Renal cortical epithelial cell (primary cell): ENCODE data around the gene AMPH. TPM values are rescaled to one million over a fixed set of nuclear protein-coding genes. Genes with fewer than 3 reads are reported as not detected.
"Not testable (repeated sequence)": the region's sequence is repeated elsewhere in the genome, so short reads cannot be mapped to it uniquely, and the experiment has no call there.

Experiments
- DNase-seq: peaks from one replicate; pipeline ENCODE4 v3.0.0-alpha.2; 2011; ENCODE audit warnings: low read depth
- total RNA-seq: library from RNA; depleted of rRNA; stranded (reverse); fragments of >200 nt; gene quantifications from 2 replicates; pipeline ENCODE4 v1.2.3, GENCODE V29; 2014

AMPH gene
- total RNA-seq, 1 donor from 2014 or later: not detected

DNA sequence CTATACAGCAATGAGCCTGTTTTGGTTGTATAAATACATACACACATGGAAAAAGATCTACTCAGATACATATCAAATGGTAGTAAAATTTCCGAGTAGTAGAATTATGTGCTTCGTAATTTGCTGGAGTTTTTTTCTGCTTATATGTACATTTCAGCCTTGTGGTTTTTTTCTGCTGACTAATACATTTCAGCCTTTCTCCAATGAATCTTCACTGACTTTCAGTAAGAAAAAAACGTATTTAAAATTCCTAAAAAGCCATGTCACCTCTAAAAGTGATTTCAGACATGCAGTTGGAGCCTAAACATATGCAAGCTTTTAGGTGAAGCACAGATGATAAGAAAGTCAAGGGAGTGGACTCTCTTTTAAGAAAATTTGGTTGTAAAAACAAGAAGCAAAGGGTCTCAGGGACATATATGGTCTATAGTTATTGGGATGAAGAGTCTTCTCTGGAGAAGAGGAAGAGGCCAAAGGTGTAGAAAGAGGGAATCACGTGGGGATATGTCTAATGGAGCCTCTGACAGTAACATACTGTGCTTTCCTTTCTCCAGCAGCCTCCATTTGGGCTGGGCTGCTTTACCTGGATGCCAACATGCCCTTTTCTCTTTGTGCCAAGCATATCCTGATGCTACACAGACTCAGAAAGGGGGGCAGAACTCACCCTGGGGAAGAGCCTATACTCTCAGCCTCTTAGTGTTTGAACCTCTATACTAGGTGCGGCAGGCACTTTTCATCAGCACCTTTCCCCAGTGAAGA is 2.4 kb downstream of the AMPH start:
- no peak for DNase-seq

DNA sequence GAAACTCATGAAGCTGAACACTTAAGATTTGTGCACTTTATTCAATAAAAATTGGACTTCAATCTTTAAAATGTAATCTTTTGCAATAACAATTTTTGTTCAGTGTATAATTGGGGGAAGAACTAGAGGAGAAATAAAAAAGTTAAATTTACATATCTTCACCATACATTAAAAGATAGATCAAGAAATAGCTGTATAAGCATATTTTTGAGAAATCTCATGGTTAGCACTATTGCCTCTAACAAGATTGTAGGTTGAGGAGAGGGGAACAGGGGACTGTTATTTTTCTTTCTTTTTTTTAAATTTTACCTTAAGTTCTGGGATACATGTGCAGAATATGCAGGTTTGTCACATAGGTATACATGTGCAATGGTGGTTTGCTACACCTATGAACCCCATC is 5.3 kb downstream of the AMPH start:
- DNase-seq: no peak

- no peak for DNase-seq
Observed at GRCh38 chr7:38615665-38616064, 15.5 kb downstream of the AMPH start.

- DNase-seq: no peak
Observed at GRCh38 chr7:38607466-38607865, 23.7 kb downstream of the AMPH start.

GRCh38 chr7:38600741-38601140 is 30.4 kb downstream of the AMPH start:
- no peak for DNase-seq

DNA sequence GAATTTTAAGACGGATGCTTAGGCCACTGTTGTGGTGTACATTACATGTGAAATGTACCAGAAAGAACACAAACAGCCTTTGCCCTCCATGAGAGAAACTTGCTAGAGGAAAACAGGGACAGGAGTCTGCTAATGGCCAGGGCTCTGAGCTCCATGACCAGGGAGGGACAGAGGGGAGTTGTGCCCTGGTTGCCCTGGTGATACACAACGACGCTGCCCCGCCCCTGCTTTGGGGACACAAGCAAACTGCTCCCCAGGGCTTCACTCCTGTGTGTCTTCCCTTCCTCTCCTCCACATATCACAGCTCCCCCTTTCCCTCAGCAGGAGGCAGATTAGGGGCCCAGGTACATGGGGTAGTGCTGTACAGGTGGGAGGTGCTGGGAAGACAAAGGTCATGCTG is 36.2 kb downstream of the AMPH start:
- DNase-seq: no peak

GRCh38 chr7:38592737-38593288 is 38.4 kb downstream of the AMPH start:
- no peak for DNase-seq

DNA sequence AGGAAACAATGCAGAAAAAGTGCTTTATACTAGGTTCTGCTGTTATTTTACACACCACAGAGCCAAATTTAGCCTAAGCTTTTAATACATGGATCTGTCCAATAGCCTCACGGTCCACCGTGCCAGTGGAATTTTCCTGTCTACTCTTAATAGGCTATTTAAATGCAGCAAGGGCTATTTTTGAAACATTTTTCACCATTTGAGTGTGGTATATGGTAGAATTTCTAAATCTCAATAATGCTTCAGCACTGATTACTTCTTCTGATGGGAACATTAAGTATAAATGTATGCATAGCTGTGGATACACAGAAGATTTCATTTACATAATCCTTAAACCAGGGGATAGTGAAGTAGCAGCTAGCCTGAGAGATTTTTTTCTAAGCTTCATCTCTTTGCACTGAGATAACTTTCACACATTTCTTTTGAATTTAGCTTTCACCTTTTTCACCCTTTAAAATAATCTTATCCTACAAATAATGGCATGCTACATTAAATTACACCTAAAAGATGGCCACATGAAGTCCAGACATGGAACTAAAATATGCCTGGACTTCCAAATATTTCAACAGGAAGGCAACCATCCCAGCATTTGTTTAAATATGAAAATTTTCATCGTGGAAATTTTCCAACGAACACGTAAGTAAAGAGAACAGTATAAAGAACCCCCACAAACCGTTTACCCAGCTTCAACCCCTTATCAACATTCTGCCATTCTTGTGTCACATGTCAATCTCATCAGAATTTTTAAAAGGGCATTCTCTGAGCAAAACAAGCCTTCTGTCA is 45.4 kb downstream of the AMPH start:
- no peak for DNase-seq

DNA sequence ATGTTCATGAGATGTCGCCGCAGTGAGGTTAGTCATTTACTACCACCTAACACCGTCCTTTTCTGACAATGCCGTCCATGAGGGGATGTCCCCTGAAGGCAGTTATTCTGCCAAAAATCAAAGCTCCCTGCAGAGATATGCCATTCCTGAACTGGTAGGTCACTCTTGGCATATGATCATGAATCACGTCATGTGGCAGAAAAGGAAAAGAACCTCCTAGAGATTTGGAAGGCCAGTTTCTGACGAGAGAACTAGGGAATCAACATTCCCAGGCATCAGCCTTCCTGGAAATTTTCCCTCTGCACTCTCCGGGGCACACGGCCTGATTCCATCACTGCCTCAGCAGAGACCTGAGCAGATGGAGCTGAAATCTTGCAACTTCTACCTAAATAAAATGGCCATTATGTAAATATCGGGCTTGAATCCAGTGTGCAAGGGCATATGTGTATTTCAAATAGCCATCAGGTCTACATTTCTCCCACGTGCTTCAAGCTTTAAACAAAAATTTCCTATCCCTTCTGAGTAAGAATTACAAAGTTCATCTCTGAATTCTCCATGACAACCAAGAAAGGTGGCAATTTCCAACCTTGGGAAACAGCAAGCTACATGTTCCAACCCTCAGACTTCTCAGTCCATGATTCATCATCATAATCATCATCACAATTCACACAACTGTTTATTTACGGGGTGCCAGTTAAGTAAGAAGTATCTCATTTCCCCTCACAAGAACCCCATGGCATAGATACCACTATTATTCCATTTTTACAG is 46.5 kb downstream of the AMPH start:
- DNase-seq: no peak

- DNase-seq: no peak
Observed at GRCh38 chr7:38580485-38580884, 50.7 kb downstream of the AMPH start.

DNA sequence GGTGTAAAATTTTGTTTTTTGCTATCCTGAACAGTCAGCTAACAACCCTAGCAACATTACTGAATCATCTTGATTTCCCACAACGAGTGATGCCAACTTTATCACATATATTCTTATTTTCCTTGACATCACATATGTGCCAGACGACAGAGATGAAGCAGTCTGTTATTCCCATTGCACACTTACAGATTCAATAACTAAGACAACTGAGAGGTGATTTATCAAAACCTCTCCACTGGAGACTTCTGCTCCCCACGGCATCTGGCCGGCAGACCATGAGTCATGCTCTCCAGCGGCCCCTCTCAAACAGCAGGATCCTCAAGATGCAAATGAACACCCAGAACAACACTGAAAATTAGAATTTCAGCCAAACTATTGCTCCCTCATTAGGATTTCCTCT is 57.1 kb downstream of the AMPH start:
- DNase-seq: no peak

- DNase-seq: not testable (repeated sequence)
Observed at GRCh38 chr7:38571620-38572019, 59.6 kb downstream of the AMPH start.

GRCh38 chr7:38568497-38568896 is 62.7 kb downstream of the AMPH start:
- DNase-seq: no peak

DNA sequence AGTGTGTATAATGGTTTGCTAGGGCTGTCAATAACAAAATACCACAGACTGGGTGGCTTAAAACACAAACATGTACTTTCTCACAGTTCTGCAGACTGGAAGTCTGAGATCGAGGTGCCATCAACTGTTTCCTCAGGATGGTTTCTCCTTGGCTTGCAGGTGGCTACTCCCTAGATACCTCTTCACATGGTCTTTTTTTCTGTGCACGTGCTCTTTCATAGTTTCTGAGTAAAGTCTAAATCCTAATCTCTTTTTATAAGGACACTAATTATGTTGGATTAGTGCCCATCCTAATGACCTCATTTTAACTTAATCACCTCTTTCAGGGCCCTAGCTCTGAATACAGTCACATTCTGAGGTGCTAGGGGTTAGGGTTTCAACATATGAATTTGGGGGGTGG is 65.9 kb downstream of the AMPH start:
- DNase-seq: no peak

DNA sequence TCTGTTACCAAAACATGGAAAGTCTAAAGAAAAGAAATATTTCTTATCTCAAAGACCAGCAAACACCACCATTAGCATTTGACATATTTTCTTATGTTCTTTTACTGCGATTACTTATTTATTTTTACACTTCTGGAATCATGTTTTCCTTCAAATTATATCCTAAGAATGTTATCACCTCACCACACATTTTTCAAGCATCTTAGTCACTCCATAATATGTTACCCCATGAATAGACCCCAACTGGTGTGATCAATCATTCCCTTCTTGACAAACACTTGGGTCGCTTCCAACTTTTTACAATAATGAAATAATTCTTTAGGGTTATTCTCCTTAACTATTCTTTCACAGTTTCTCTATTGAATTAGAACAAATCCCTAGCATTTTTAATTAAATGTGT is 67.4 kb downstream of the AMPH start:
- no peak for DNase-seq

DNA sequence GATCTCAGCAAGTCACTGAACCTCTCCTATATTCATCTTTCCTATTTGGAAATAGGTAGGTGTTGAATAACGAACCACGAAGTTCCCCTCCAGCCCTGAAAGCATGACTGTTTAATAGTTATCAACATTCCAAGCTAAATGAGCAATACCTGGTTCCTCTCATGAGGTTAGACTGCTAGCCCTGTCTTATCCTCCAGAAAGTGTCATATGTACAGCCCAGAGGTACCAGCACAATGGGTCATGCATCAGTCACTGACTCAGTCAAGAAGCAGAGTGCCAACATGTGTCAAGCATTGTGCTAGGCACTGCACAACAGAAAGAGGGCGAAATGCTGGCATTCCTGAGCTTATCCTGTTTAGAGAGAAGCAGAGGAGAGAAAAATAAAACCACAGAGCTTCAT is 70.0 kb downstream of the AMPH start:
- peak; percentile 1 for DNase-seq

GRCh38 chr7:38558761-38559345 is 72.3 kb downstream of the AMPH start:
- no peak for DNase-seq

GRCh38 chr7:38554586-38554985 is 76.6 kb downstream of the AMPH start:
- no peak for DNase-seq

GRCh38 chr7:38550836-38551235 is 80.3 kb downstream of the AMPH start:
- DNase-seq: no peak

DNA sequence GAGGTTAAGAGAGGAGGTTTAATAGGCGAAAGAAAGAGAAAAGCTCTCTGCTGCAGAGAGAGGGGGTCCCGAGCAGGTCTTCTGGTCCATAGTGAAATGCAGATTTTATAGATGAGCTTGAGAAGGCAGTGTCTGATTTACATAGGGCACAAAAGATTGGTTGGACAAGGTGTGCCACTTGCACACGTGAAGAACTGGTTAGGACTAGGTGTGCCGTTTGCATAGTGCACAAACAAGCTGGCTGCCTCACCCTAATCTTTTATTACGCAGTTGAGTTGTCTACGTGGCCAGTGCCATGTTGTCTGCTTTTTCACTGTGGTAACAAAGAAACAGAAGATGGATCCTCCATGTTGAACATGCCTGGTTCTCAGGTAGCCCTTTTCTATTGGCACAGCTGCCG is 82.6 kb downstream of the AMPH start:
- DNase-seq: no peak

DNA sequence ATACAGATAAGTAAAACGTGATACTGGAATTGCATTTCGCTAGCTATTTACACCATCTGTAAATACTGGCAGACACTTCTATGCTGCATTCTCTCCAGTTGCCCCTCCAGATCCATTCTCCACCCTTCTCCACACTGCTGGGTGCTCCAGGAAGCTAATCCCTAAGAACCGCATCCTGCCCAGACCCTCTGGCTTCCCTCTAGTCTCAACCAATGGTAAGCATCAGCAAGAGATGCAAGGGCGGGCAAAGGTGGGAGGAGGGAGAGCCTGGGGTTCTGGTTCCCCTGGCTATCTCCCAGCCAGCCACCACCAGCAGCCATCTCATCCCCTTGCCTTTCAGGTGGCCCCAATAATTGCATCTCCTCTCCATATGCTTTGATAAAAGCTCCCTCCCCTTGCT is 84.4 kb downstream of the AMPH start:
- no peak for DNase-seq

DNA sequence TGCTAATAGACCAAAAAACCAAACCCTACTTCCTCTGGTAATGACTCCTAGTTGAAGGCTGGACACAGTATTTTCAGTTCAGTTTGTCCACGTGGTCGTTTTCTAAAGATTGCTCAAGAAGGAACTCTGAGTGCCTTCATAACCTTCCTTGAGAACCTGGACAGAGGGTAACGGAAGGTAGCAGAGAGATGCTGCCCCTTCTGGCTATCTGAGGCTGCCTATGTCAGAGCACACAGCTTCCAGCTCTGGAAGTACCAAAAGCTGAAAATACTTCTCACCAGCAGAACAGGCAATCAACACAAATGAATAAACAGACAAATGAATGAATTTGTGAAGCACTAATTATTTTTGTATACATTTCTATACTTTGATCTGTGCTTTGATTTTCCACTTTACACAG is 85.2 kb downstream of the AMPH start:
- no peak for DNase-seq
